Esophagus muscularis mucosa (tissue), 3 donors: ENCODE results near the gene EMSY.

Source experiments
- CTCF ChIP-seq, 3 experiments: fragments of 200-600 bp in 2 of 3; fragments of 450-650 bp in 1 of 3; sonication (generic) in 2 of 3; IDR thresholded peaks; one replicate each; pipeline ENCODE4 v1.5.1; 2017 to 2019; ENCODE audit warnings: antibody characterized with exemption in 3 of 3, mild to moderate bottlenecking in 2 of 3, moderate library complexity in 1 of 3
- POLR2AphosphoS5 ChIP-seq, 2 donors: sonication (generic); formaldehyde crosslinking; IDR thresholded peaks; one replicate each; pipeline ENCODE4 v1.6.1; 2017; ENCODE audit warnings: antibody characterized with exemption in 2 of 2

- no peak for TF ChIP-seq CTCF (IDR thresholded peaks at IDR 0.05)
- no peak for TF ChIP-seq POLR2AphosphoS5 (IDR thresholded peaks at IDR 0.05)
Measured at GRCh38 chr11:76589964-76590950, 145.4 kb downstream of the EMSY start.
